OCI-LY7 (cell line): ENCODE data around the gene ARHGEF16.

Source experiments
- CTCF ChIP-seq: fragments of 200-600 bp; sonication (generic); conservative IDR thresholded peaks from 2 replicates; pipeline ENCODE4 v1.5.1; 2014; ENCODE audit warnings: mild to moderate bottlenecking, antibody characterized with exemption, low read length, moderate library complexity, mixed read lengths
- EZH2phosphoT487 ChIP-seq: fragments of 200-600 bp; sonication (generic); IDR thresholded peaks from 2 replicates; pipeline ENCODE4 v1.6.1; 2018; ENCODE audit warnings: low read depth, borderline replicate concordance, mild to moderate bottlenecking, mixed run types, antibody characterized with exemption, low read length, moderate library complexity, mixed read lengths

DNA sequence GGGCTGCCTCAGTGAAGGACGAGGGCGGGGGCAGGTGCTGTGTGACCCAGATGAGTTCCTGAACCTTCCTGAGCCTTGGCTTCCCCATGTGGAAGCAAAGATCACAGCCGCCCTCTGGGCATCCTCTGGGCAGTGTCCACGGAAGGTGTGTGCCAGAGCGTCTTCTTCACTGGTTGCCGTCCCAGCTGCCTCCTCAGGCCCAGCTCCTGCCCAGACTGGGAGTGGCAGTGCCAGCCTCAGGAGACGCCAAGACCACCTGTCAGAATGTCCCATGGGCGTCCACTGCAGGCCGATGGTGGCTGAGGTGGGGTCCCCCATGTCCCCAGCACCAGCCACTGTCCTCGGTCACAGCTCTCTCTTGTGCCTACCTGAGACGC lies 10.2 kb downstream of the ARHGEF16 start:
- TF ChIP-seq CTCF (no peak), EZH2phosphoT487 (no peak)
